ENCODE measurements around the gene WDFY2. TPM values are rescaled to one million over a fixed set of nuclear protein-coding genes. Genes with fewer than 3 reads are reported as not detected.

The WDFY2 gene
- total RNA-seq, 1 experiment from 2014 or later = 14.1 TPM

DNA sequence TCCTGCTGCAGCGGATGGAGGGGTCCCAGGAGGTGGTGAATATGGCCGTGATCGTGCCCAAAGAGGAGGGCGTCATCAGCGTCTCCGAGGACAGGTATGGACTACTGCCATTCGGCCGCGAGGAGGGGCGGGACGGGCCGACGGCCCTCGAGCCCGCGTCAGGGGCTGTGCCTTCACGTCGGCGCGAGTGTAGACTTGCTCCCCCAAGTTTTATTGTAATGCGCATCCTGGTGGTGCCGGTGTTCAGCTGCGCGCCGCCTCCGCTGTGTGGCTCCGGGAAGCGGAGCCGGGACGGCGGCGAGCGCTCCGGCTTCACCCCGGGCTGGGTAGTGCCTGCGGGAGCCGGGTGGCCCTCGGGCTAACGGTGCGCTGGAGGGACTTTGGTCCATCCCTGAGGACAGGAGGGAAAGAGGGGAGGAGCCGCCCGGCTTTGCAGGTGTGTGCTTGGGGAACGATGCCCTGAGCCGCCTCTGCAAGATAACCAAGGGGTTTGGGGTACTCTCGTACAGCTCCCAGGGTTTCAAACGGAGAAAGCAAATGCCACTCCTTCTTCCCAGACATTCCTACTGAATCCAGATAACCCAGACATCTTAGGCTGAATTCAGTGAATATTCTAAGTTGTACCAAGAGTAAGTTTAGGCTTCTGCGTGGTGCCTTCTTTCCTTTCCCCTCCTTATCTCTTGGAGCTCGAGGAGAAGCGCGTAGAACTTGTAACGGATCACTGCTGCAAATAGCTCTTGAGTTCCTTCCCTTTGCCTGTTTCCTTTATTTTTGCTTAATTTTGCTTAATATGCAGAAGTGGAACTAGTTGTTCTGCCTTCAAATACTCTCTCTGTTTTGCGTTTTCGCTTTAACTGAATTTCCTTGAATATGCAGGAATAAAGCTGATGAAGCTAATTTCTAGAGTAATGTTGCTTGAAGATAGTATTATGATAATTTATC lies 740 bp downstream of the WDFY2 start:
- Histone ChIP-seq H3K36me3 (ENCODE audit: low read depth) (no peaks in the 10 kb centered on the region), H3K4me1 (replicated peaks; ENCODE audit: insufficient read depth) (peaks cover 37% of the 10 kb centered on the region), H3K4me2 (peak overlapping the region; percentile 88), H3K27ac (peak overlapping the region; percentile 58), H3K27me3 (ENCODE audit: insufficient read depth, low read depth) (no peaks in the 10 kb centered on the region), H4K20me1 (ENCODE audit: insufficient read depth) (no peaks in the 10 kb centered on the region), H3K4me3 (peak overlapping the region; percentile 91), H2AFZ (peak overlapping the region; percentile 100), H3F3A (ENCODE audit: insufficient read depth, low read depth) (peaks cover 11% of the 10 kb centered on the region; the same call in 1 of the 2 replicates), H3K79me2 (ENCODE audit: low read depth) (peaks cover 52% of the 10 kb centered on the region), H3K9me2 (ENCODE audit: insufficient read depth) (no peaks in the 10 kb centered on the region; the same call in 1 of the 2 replicates), H3K9me3 (ENCODE audit: insufficient read depth, low read depth) (no peaks in the 10 kb centered on the region; the same call in 1 of the 2 replicates)
- TSS peak; percentile 53 for BruUV-seq (replicated peaks)
- CTCF ChIA-PET = interaction anchor here (1.0 kb wide), 1 partner anchor 132 kb away, joined by 3 read pairs; the partner anchor contains the start of gene INTS6
- TF ChIP-seq EZH2 (IDR thresholded peaks at IDR 0.05; ENCODE audit: low read depth) = no peak
- DNase-seq = peak; percentile 56 to 59
- POLR2A ChIA-PET (ENCODE audit: unreplicated experiment) = interaction anchor here (0.6 to 1.1 kb wide), 3 partner anchors 131 to 150 kb away, joined by 3 to 7 read pairs (median 6); partner anchors contain the start of gene INTS6
- intact Hi-C loops (cut with micrococcal nuclease; ENCODE audit: unreplicated experiment) = loop anchor here (1.0 to 2.0 kb wide), 5 partner anchors 59 to 212 kb away; partner anchors contain the start of gene INTS6

DNA sequence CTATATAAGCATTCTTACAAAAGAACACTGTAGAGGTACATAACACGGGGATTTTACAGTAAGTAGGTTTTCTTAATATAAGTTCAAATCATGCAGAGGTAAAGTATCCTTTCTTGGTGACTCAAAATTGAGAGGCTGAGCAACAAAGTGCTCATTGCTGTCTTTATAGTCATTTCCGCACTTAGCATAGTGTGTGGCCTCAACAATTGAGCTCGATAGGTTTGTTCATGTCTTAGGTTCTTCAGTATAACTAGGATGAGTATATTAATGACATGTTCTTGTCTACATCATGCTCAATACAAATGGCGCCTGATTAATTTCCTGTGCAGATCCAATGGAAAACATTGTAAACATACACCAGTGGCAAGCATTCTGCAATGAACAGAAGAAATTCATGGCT lies 1.4 kb downstream of the WDFY2 start:
- no peak for DNase-seq
- BruUV-seq (replicated peaks) = no TSS peak
- peaks cover 57% of the 10 kb centered on the region for H3K79me2 ChIP-seq (ENCODE audit: low read depth)

DNA sequence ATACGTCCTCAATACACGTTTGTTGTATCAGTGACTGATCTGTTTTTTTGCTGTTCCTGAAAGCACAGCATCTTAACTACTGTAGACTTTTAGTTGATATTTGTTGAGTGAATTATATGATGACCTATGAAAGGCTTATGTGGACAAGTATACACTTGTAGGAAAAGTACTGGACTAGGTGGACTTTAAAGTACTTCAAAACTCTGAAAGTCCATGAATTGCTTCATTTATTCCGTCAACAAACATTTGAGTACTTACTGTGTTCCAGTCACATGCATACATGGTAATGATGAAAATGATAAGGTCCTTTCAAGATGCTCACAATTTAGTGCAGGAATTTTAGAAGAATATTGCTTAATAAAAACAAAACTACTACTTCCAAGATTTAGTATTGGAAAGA lies 3.1 kb downstream of the WDFY2 start:
- Histone ChIP-seq H3K36me3 (ENCODE audit: low read depth) (no peaks in the 10 kb centered on the region), H3K9me2 (ENCODE audit: insufficient read depth) (no peaks in the 10 kb centered on the region; the same call in 1 of the 2 replicates), H2AFZ (no peak overlapping the region), H3K27me3 (ENCODE audit: insufficient read depth, low read depth) (no peaks in the 10 kb centered on the region), H3K9me3 (ENCODE audit: insufficient read depth, low read depth) (no peaks in the 10 kb centered on the region; the same call in 1 of the 2 replicates), H3K27ac (no peak overlapping the region), H3F3A (ENCODE audit: insufficient read depth, low read depth) (peaks cover 32% of the 10 kb centered on the region), H3K4me3 (no peak overlapping the region), H3K79me2 (ENCODE audit: low read depth) (peaks cover 65% of the 10 kb centered on the region), H3K4me1 (replicated peaks; ENCODE audit: insufficient read depth) (peaks cover 60% of the 10 kb centered on the region), H4K20me1 (ENCODE audit: insufficient read depth) (no peaks in the 10 kb centered on the region), H3K4me2 (no peak overlapping the region)
- ChIA-PET POLR2A (ENCODE audit: unreplicated experiment) (interaction anchor here (0.5 kb wide), 1 partner anchor 21 kb away, joined by 3 read pairs; no protein-coding TSS in a partner anchor), CTCF (no interaction called here)
- no TSS peak for BruUV-seq (replicated peaks)
- intact Hi-C loops (cut with micrococcal nuclease; ENCODE audit: unreplicated experiment) = no loop called here
- TF ChIP-seq EZH2 (IDR thresholded peaks at IDR 0.05; ENCODE audit: low read depth) = no peak
- TF ChIP-seq, protein P1, sequence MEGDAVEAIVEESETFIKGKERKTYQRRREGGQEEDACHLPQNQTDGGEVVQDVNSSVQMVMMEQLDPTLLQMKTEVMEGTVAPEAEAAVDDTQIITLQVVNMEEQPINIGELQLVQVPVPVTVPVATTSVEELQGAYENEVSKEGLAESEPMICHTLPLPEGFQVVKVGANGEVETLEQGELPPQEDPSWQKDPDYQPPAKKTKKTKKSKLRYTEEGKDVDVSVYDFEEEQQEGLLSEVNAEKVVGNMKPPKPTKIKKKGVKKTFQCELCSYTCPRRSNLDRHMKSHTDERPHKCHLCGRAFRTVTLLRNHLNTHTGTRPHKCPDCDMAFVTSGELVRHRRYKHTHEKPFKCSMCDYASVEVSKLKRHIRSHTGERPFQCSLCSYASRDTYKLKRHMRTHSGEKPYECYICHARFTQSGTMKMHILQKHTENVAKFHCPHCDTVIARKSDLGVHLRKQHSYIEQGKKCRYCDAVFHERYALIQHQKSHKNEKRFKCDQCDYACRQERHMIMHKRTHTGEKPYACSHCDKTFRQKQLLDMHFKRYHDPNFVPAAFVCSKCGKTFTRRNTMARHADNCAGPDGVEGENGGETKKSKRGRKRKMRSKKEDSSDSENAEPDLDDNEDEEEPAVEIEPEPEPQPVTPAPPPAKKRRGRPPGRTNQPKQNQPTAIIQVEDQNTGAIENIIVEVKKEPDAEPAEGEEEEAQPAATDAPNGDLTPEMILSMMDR (conservative IDR thresholded peaks at IDR 0.05) = no peak
- DNase-seq = no peak

More for the DNA sequence above, 1.4 kb downstream of the WDFY2 start:
- Histone ChIP-seq H3K9me3 (ENCODE audit: insufficient read depth, low read depth) (no peaks in the 10 kb centered on the region; the same call in 1 of the 2 replicates), H3K36me3 (ENCODE audit: low read depth) (no peaks in the 10 kb centered on the region), H3K4me1 (replicated peaks; ENCODE audit: insufficient read depth) (peaks cover 44% of the 10 kb centered on the region), H3K9me2 (ENCODE audit: insufficient read depth) (no peaks in the 10 kb centered on the region; the same call in 1 of the 2 replicates), H3K4me3 (peak overlapping the region; percentile 91), H3F3A (ENCODE audit: insufficient read depth, low read depth) (peaks cover 18% of the 10 kb centered on the region), H3K4me2 (peak overlapping the region; percentile 88), H4K20me1 (ENCODE audit: insufficient read depth) (no peaks in the 10 kb centered on the region), H3K27ac (no peak overlapping the region), H2AFZ (no peak overlapping the region), H3K27me3 (ENCODE audit: insufficient read depth, low read depth) (no peaks in the 10 kb centered on the region)
- TF ChIP-seq, protein P1 (conservative IDR thresholded peaks at IDR 0.05) = no peak
- no peak for TF ChIP-seq EZH2 (IDR thresholded peaks at IDR 0.05; ENCODE audit: low read depth)
- intact Hi-C loops (cut with micrococcal nuclease; ENCODE audit: unreplicated experiment) = loop anchor here (1.0 to 2.0 kb wide), 2 partner anchors 145 to 212 kb away; no protein-coding TSS in a partner anchor
- ChIA-PET POLR2A (ENCODE audit: unreplicated experiment) (interaction anchor here (0.6 to 1.1 kb wide), 3 partner anchors 132 to 151 kb away, joined by 3 to 7 read pairs (median 6); partner anchors contain the start of gene INTS6), CTCF (interaction anchor here (1.0 kb wide), 1 partner anchor 133 kb away, joined by 3 read pairs; the partner anchor contains the start of gene INTS6)

Measured in PC-9 (cell line).